GM18951 (cell line): Measurements from ENCODE around the gene KCNH1.

Experiments
- POLR2A ChIP-seq: IDR thresholded peaks from 4 replicates; pipeline ENCODE4 v1.6.1; 2011; ENCODE audit warnings: mild to moderate bottlenecking; ENCODE audit not compliant: insufficient read length, insufficient read depth; ENCODE audit errors: extremely low read depth
- in situ Hi-C: fragments of 300-500 bp; cut with MboI; formaldehyde crosslinking; loops from one replicate; pipeline ENCODE4 v1.12.0; 2022; ENCODE audit warnings: low sequenced_read_pairs, mixed read lengths, inconsistent platforms; ENCODE audit not compliant: unreplicated experiment

KCNH1 gene

DNA sequence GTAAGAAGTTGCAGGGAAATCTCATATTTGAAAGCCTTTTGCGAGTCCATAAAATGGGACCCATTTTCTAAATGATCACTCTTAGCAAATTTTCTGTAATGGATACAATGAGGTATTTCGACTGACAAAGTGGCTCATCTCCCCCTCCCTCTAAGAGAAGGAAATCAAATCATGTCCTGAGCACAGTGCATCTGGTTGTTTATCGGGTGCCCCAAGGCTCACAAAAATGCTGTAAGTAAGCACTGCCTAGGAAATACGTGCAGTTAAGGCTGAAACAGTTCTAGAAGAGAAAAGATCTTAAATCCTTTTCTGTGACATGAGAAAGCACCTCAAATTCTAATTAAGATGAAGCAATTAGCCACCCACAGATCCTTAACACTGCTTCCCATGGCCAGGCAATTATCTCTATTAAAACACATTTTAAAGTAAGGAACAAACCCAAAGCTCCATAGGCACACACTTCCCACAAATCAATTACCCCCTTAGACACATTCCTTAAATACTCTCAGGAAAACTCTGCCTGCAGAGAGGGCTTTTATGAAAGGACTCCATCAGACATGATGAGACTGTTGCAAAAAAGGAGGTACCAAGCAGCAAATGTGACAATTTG lies 216.3 kb downstream of the KCNH1 start:
- TF ChIP-seq POLR2A, result no peak
- in situ Hi-C loops, result no loop called here

DNA sequence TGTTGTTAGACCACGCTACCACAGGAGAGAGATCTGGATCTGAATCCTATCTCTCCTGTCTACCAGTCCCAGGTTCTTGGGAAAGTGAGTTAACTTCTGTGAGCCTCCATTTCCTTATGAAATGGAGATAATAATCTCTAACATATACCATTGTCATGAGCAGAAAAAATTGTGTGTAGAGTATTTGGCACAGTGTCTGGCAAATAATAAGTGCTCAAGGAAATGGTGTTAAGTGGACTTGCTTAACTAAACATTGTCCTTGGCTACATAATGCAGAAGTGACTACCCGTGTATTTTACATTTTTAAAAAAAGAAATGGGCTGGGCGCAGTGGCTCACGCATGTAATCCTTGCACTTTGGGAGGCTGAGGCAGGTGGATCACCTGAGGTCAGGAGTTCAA lies 217.4 kb downstream of the KCNH1 start:
- in situ Hi-C loops, result no loop called here
- TF ChIP-seq POLR2A, result no peak

DNA sequence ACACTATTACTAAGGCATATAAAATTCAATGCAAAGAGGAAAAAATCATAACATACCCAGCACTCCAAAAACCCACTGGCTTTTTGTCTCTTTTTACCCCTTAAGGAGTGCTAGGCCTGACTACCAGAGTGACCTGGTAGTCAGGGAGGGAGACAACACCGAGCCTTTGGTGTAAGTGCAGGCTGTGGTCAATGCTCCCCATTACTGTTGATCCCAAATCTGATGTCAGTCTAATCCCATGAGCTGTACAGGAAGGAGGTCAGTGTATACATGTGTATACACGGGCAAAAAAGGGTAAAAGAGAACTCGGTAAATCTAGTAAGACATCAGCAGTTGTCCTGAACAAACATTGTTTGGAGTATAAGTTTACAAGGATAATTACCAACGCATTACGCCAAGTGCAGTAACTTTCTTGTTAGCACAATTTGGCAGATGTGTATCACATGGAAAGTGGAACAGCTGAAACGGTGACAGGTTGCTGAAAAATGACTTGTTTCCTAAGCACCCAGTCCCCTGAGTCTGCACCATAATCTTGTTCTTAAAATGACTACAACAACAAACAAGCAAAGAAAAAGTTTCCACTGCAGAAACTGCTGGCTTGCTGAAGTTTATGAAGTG lies 217.9 kb downstream of the KCNH1 start:
- in situ Hi-C loops, result no loop called here
- TF ChIP-seq POLR2A, result no peak

DNA sequence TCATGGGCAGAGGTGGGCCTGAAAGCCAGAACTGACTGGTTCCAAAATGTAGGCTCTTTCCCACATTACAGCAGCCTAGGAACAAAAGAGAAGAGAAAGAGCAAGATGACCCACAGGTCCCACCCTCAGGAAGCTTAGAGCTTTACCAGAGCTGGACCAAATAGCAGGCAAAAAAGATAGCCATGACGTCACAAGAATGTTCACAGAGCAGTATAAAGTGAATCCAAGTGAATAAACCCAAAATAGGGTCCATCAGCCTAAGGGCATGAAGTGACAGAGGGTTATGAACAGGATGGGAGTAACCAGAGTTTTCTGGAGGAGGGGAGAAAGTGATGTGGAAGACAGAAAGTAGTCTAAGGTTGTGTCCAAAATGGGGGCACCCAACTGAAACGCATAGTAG lies 221.2 kb downstream of the KCNH1 start:
- TF ChIP-seq POLR2A, result no peak
- in situ Hi-C loops, result no loop called here

DNA sequence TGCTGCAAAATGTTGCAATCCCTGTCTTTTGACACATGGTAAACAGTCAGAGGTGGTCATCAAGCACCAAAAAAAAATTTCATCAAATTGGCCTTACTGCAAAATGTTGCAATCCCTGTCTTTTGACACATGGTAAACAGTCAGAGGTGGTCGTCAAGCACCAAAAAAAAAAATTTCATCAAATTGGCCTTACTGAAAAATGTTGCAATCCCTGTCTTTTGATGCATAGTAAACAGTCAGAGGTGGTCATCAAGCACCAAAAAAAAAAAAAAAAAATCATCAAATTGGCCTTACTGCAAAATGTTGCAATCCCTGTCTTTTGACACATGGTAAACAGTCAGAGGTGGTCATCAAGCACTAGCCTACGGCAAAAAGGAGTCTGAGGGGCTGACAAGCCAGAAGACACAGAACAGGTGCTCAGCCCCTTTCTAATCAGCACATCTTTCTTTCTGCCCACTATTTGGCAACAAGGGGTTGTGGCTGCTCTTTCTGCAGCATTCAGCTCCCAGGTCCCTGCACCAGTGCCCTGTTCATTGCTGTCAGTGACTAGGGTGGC lies 223.8 kb downstream of the KCNH1 start:
- in situ Hi-C loops, result no loop called here
- TF ChIP-seq POLR2A, result no peak

DNA sequence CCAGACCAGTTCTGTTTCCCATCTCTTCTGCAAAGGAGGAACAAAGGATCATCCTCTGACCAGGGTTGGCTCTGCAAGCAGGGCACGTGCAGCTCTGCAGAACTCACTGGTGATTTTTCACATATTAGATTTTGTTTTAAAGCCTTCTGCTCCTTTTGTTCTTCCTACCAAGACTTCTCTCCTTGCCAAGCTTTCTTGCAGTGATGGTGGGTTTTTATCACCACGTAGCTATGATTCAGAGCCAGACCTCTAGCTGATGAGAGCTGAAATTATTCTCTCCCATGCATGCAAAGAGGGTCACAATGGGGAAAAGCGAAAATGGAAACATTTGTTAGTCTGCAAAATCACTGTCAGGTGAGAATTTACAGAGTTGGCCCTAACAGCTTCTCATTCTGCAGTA lies 225.2 kb downstream of the KCNH1 start:
- in situ Hi-C loops, result no loop called here
- TF ChIP-seq POLR2A, result no peak

DNA sequence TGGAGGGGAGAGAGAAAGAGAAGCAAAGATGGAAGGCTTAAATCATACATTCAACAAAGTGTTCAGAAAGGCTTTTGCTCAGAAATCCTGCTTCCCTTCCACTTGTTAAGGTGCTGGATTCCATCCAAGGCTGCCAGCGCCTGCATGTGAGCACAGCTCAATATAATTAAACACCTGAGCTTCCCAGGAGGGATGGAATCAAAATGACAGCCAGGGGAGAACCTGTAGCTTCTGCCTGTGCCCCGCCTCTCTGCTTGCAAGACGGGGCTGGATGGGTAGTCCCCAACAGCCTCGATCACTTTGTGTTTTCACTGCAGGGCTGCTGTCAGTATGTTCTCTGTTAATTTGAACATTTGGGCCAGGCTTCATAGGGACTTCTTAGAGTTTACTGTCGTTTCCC lies 225.7 kb downstream of the KCNH1 start:
- TF ChIP-seq POLR2A, result no peak
- in situ Hi-C loops, result no loop called here

DNA sequence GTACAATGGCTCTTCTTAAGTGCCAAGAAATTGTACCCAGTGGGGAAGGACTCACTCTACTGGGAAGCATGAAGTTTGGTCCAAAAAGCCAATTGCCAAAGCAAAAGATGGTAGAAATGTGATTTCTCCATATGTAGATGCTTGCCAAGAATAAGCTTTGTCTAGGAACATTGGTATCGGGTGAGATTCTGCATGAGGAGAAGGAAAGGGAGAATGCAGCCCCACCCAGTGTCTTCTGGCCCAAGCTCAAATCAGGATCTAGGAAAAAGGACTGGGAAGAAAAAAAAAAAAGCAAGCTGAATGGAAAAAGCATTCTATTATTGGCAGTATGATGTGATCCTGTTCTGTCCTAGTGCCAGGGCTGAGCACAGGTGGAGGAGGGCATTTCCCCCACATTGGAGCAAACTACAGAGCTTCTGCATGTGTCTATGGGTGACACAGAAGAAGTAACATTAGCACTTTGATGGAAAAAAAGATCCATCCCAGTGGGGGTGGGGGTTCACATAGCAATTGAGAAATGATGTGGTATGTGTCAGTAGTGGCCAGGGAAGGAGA lies 226.6 kb downstream of the KCNH1 start:
- in situ Hi-C loops, result no loop called here
- TF ChIP-seq POLR2A, result no peak

DNA sequence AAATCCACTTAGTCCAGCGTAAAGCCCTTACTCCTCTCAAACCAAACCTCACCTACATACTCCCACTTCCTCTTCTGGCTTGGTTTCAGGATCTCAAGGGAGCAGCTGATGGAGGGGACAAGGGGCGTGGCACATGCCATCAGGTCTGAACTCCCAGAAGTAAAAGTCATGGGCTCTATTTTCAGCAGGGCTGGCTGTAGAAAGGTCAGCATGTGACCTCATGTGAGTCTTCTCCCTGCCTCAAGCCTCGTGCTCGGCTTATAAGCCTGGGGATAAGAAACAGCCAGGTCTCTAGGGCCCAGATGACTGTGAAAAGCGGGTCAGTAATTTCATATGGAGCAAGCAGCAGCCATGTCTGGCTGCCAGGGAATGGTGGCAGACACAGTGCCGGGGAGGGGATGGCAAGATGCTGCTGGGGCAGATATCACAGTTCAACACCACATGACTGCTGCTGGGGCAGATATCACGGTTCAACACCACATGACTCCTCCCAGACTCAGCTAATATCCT lies 227.9 kb downstream of the KCNH1 start:
- in situ Hi-C loops, result no loop called here
- no peak for TF ChIP-seq POLR2A

DNA sequence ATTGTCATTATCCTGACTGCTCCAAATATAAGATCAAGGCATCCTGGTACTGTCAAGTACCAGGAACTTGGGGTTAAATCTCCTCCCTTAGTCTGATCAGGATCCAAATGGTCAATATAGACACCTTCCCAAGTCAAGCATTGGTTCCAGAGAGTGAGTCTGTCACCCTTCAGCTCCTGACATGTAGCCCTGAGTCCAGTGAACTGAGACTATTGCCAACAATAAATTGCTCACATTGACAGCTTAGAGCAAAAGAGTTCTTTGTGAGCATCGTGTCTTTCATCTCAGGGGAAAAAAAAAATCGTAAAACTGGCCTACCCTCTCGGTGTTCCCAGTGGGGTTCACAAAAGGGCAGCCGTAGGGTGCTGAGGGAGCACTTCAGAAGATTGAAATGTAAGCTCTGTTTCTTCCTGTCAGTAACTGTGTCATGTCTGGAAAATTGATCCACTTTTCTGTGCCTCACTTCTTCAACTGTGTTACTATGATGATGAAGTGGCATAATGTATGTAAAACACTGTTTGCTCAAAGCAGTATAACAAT lies 228.5 kb downstream of the KCNH1 start:
- TF ChIP-seq POLR2A, result no peak
- in situ Hi-C loops, result no loop called here

DNA sequence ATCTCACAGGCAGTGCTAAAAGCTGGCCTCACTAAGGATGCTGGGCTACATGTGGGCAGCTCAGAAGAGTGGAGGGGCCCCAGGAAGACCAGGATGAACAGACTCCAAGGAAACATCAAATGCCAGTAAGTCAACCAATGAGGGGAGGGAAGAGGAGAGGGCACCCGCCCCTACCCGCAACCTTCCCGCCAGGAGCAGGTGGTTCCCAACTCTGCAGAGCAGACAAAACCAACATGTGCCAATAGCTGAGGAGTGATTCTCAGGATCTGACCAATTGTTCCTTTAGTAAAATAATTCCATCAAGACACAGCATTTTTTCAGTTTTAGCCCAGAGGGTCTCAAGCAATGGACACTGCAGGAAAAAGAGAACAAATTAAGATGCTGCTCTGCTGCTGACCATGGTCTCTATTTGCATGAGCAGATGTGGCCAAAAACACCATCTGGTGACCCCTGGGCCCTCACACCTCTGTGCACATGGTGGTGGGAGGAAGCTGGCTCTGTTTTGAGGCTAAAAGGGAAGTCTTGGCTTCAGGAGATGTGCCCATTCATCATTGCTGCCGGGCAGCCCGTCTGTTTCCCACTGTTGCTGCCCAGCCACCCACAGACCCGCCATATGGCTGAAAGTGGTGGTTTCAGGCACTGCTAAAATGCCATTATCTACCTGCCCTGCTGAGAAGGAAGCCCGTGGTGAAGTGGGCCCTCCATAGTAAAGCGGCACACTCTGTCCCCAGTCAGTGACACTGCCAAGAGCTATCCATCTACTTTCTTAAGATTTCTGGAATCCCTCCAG lies 231.8 kb downstream of the KCNH1 start:
- in situ Hi-C loops, result no loop called here
- no peak for TF ChIP-seq POLR2A

DNA sequence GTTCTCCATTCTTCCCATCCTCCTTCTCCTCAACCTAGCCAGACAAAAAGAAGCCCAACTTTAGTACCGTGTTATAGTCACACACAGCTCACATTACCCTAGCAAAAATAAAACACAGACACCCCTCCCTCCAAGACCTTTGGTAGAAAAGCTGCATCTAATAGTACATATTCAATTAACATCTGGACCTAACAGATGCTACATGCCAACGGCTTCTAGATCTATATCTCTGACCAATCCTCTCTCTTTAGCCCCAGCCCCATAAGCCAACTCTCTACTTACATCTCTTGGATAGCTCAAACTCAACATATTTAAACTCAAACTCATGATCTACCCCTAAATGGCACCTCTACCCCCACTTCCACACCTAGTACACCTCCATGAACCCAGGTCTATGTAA lies 233.1 kb downstream of the KCNH1 start:
- in situ Hi-C loops, result no loop called here
- no peak for TF ChIP-seq POLR2A

DNA sequence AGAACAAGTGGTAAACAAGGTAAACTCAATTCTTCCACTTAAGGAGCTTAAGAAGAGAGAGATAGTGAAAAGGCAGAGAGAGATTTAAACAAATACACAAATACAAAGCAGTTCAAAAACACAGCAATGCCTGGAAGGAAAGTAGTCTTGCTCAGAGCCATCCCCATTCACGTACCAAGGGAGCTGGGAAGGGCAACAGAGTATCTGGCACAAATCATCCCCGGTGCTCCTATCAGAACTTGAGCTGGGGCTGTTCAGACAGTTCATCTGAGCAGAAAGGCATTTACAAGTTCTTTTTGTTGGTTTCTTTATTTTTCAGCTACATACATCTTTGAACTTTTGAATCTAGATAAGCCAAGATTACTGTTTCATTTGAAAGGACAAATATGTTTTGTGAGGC lies 233.9 kb downstream of the KCNH1 start:
- no peak for TF ChIP-seq POLR2A
- in situ Hi-C loops, result no loop called here

DNA sequence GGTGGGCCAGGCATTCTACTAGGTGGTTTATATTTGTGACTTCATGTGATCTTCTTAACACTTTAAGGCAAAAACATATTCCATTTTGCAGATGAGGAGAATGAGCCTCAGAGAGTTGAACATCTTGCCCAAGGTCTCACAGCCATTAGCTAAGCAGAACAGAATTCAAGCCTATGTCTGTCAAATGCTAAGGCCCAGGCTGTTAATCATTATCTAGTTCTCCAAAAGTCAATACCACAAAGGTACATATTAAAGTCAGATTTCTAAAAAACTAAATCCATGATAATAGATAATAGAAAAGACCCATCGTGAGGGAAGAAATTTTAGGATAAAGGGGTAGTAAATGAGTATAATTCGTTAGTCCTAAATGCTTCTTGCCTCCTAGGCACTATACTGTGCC lies 234.3 kb downstream of the KCNH1 start:
- no peak for TF ChIP-seq POLR2A
- in situ Hi-C loops, result no loop called here

DNA sequence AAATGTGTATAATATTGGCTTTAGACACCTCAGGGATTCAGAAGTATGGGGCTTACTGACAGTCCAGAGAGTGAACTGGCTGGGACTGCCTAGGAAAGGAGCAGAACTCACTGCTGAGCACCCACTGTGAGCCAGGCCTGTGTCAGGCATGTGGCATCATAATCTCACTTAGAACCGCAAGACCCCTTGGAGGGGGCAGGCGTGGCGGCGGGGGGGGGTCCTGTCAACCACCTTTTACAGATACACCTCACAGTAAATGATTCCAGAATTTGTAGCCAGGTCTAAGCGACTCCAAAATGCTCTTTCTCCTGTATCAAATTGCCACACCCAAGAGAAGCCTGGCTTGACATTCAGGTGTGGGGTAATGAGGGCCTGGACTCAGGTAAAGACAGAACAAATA lies 235.5 kb downstream of the KCNH1 start:
- TF ChIP-seq POLR2A, result no peak
- in situ Hi-C loops, result no loop called here
